Measurements from ENCODE around the gene OLFM1.

The OLFM1 gene

DNA sequence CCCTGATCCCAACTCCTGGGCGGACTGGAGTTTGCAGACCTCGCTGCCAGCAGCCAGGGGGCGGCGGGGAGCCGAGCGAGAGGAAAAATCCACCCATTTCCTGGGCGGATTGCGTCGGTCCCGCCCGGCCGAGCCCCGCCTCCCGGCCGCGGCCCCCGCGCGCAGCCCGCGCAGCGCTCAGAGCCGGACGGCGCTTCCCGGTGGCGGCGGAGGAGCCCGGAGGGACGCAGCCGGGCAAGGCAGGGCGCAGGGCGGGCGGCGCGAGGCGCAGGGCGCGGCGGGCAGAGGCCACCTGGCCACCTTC lies at the start of gene OLFM1:
Gene OLFM1, plus strand, starts transcription at position 180 of the 304 bp plus-strand sequence. CDS start 322 bp downstream, outside the sequence.
- no peak for DNase-seq (ENCODE audit: low spot score)
- no peak for FAIRE-seq

DNA sequence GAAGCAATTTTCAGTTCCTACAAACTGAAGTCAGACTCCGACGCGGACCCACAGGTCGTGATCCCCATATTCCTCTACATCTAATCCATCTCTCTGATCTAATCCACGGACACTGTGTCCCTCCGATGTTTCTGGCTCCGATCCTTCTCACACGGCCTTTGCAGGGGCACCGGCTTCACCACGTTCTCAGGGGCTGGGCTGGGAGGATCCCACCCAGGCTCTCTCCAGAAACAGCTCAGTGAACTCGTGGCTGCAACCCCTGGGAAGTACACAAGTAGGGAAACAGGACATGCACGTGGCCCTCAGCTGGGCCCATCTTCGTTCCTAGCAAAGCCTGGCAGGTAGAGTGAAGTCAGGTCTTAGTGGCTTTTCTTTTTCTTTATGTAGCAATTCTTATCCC lies 49.1 kb upstream of the OLFM1 start:
- FAIRE-seq (no peak), DNase-seq (ENCODE audit: low spot score) (no peak)

DNA sequence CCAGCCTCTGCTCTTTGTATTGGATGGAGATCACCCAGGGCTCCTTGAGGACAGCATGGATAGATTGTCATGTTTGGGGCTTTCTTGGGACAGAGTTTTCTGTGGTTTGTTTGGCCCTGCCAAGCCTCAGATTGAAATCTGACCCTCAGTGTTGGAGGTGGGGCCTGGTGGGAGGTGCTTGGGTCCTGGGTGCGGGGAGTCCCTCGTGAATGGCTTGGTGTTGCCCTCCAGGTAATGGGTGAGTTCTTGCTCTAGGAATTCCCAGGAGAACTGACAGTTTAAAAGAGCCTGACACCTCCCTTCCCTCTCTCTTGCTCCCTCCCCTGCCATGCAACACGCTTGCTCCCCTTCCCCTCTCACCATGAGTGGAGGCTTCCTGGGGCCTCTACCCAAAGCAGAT lies 48.6 kb upstream of the OLFM1 start:
- DNase-seq (ENCODE audit: low spot score) (no peak), FAIRE-seq (no peak)

DNA sequence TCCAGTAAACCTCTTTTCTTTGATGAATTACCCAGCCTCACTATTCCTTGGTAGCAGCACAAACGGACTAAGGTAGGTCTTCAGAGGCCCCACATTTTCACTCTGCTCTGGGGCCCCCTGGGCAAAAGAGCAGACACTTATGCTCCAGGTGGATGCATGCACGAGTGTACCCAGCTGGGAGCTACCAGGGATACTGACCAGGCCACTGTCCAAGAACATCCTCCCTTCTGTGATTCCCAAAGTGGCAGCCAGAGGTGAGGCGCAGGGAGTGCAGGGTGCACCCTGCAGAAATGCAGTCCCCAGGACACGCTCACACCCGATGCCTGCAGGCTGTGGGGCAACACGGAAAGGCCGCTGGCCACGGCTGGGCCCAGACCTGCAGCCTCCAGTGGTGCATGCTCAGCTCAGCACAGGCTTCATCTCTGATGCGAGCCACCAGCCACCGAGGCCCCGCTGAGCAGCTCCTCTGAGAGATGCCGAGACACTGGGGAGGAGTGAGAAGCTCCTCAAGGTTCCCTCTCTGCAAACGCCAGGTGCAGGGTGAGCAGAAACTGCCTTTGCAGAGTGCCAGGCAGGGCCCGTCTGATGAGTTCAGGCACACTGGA lies 48.1 kb upstream of the OLFM1 start:
- FAIRE-seq (no peak), DNase-seq (ENCODE audit: low spot score) (no peak)

DNA sequence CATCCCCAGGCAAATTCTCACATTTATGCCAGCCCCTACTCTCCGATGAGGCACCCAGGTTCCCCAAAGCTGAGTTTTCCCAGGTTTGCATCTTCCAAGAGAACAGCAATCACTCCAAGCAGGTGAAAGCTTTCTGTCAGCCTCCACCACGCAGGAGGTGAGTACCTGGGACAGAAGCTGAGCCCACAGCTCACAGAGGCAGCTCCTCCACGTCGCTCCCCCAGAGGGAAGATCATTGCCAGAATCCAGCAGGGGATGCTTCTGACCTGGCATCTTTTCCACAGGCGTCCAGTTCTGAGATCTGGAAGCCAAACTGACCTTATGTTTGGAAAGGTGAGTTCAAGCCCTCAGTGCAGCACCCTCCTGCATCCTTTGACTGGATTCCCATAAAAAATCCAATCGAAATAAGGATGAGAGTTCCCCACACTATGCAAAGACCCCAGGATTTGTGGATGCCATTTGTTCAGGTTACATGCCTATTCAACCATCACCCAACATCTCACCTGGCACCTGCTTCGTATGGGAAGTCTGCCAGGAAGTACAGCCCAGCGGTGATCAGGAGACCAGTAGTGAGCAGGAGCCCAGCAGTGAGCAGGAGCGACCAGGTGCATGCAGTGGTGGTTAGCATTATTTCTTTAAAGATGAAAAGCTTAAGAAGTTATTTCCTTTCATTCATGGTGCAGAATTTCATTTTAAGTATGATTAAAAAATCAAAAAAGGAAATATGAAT lies 47.4 kb upstream of the OLFM1 start:
- FAIRE-seq (no peak), DNase-seq (ENCODE audit: low spot score) (no peak)

DNA sequence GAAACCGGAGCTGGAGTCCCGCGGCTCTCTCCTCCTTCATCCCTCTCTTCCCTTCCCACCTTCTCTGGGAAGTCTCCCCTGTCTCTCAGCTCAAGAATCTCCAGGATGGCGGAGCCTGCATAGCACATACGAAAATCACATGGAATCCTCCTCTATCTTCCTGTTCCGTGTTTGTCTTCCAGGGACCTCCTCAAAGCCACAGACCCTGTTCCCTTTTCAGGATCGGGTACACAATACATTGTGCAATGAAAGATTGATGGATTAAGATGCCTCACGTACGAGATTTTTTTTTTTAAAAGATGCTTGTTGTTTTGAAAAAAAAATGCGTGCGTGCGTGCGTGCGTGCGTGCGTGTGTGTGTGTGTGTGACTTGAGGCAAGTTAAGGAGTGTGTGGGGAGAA lies 46.6 kb upstream of the OLFM1 start:
- no peak for DNase-seq (ENCODE audit: low spot score)
- no peak for FAIRE-seq

DNA sequence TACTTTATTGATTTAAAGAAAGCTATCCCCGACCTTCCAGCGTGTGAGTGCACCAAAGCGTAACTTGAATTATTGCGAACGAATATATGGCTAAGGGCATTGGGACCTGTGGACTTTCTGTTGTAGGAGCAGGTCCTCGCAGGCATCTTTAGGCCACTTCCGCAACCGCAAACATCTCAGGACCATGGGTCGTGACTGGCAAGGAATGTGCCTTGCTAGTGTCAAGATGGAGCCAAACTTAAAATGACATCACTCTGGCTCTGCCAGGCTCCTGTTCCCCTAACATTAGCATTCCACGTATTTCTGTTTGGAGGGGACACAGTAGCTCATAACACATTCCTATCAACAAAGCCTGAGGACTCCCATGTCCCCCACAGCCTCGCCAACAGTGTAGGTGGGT lies 44.1 kb upstream of the OLFM1 start:
- no peak for FAIRE-seq
- DNase-seq (ENCODE audit: low spot score) = no peak

DNA sequence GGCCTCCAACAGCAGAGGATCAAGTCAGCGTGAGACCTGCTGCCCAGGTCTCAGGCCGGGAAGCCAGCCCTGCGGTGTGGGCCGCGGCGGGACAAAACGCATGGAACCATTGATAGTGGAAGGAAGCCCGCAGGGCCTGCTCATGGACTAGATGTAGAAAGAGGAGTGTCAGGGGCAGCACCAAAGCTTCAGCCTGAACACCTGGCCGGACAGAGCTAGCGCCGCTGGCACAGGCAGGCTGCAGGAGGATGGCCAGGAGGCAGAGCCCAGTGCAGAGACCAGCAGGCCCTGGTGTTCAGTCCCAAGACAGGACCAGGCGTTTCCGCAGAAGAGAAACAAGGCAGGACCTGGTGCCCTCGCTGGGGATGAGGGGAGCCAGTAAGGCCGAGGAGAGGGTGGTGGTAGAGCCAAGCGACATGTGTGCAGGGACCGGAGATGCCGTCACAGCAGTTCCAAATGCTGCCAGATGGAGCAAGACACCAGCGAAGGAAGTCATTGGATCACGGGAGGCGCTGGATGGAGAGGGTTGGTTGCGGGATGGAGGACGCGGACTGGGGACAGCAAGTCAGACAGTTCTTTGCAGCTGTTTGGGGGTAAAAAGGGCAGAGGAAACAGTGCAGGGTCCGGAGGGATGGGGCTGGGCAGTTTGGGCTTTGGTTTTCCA lies 42.1 kb upstream of the OLFM1 start:
- FAIRE-seq (no peak), DNase-seq (ENCODE audit: low spot score) (no peak)

DNA sequence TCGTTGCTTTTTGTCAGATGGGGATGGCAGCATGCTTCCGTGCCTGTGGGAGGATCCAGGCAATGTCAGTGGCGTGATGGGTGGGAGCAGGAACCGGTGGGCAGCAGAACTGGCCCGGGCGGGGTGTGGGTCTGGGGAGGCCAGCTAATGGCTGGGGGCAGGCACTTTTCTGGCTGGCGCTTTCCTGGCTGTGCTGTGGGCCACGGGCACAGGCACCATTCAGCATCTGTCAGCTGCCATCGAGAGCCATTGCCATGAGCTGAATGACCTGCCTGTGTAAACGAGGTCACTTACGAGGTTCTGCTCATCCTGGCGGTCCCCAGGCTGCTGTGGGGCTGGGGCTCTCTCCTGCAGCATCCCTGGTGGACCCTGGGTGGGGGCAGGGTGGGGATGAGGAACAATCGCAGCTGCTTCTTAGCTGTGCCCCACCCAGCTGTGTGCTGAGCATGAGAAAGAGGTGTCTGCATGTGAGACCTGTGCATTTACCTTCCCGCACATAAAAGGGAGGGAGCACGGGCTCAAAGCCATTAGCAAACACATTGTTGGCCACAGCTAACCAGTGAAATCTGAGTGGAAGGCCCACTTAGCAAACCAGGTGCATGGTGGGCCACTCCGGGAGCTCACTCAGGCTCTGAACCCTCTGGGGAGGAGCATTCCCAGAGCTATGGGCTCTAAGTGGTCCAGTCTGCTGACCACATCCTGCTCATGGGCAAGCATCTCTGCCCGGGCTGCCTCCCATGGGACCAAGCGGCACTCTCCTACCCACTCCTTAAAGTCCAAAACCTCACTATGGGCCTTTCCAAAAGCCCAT lies 41.3 kb upstream of the OLFM1 start:
- no peak for DNase-seq (ENCODE audit: low spot score)
- no peak for FAIRE-seq

DNA sequence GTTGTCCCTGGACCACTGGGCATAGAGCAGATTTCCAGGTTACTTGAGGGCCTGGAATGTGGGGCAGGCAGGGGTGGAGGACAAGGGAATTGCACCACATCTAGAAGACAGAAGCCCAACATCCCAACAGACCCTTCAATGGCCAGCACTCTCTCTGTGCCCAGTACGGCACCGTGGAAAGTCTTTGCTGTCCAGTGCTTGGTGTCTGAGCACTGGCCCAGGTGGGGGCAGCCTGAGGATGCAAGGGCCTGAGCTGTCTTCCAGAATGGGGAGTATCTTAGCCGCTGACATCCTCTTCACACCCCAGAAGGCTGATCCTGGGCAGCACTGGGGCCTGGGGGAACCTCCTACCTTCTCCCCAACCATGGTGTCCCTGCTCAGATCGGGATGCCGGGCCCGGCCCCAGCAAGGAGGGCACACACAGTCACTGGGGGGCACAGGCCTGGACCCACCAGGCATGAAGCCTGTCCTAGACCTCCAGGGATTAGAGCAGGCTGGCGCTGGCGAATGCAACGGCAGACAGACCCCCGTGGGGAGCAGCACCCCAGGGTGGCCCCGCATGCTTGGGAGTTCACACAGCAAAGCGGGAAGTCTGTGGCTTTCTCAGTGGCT lies 40.6 kb upstream of the OLFM1 start:
- DNase-seq (ENCODE audit: low spot score) = no peak
- no peak for FAIRE-seq

DNA sequence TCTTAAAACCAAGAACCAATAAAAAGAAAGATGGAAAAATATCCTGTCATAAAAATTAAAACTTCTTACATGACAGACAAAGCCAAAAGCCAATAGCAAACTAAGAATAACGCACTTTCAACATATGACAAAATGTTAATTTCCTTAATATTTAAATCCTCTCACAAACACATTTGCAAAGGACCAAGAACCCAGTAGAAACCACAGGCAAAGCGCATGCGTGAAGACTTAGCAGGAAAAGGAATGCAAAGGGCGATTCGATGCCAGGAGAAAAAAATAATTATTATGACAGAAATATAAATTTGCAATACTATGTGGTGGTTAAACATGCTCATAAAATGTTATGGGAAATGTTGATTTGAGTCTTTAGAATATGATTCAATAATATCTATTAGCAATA lies 39.9 kb upstream of the OLFM1 start:
- FAIRE-seq = no peak
- DNase-seq (ENCODE audit: low spot score) = no peak

DNA sequence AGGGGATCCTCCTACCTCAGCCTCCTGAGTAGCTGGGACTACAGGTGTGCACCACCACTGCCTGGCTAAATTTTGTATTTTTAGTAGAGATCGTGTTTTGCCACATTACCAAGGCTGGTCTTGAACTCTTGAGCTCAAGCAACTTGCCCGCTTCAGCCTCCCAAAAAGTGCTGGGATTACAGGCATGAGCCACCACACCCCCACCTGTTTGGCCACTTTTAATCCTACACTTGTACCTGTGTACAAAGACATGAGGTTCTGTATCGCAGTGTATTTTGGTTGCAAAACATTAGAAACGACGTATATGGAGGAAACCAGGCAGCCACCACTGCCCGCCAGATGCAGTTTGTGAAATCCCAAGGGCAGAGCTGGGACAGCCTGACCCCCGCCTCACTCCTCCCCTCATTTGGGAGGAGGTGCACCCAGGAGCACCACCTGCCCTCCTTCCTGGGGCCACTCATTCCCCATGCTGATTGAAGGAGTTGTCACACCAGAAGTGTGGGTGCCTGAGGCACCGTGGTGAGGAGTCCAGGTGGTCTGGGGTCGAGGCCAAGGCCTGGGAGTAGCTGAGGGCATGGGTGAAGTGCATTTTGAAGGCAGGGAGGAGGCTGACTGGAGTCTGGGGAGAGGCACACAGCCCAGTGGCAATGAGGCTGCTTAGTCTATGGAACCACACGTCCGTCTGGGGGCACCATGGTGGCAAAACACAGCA lies 39.3 kb upstream of the OLFM1 start:
- FAIRE-seq = no peak
- DNase-seq (ENCODE audit: low spot score) = no peak

DNA sequence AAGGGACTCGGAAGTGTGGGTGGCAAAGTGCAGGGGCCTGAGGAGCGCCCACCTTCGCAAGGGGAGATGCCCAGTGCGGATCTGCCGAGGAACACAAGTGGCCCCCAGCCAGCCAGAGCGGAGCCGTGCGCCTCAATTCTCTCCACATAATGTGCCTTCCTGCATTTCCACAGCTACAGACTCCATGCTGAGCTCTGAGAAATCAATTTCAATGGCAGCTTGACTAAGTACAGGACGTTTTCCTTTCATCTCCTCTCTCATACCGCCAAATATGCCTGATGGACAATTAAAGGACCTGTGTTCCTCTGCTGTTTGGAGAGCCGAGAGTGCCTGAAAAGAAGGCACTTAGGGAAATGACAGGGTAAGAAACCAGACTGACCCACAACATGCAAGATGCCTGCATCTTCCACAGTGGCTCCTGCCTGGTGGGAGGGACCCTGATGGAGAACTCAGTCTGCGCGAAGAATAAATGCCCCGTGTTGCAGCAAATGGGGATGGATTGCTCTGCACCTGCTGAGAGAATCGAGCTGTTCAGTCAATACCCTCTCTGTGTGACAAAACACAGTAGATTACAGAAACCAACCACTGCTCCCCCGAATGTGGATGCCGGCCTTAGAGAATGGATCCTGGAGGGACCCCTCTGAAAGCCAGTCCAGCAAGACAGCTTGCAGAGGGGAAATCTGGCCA lies 38.6 kb upstream of the OLFM1 start:
- no peak for FAIRE-seq
- no peak for DNase-seq (ENCODE audit: low spot score)

DNA sequence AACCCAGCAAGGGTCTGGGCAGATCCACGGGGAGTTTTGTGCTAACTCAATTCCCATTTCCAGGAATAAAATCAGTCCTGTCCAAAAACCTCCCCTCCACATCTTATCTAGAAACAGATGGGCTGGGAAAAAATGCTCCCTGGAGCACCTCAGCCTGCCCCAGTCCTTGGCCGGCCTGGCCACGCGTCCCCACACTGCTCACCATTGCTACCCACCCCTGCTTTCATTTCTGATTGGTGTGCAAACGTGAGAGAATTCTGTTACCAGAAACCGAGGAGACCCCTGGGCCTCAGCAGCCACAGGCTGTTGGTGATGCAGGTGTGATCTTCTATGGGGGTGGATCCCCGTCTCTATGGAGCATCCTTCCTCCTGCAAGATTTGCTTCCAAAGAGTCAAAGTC lies 38.0 kb upstream of the OLFM1 start:
- no peak for FAIRE-seq

DNA sequence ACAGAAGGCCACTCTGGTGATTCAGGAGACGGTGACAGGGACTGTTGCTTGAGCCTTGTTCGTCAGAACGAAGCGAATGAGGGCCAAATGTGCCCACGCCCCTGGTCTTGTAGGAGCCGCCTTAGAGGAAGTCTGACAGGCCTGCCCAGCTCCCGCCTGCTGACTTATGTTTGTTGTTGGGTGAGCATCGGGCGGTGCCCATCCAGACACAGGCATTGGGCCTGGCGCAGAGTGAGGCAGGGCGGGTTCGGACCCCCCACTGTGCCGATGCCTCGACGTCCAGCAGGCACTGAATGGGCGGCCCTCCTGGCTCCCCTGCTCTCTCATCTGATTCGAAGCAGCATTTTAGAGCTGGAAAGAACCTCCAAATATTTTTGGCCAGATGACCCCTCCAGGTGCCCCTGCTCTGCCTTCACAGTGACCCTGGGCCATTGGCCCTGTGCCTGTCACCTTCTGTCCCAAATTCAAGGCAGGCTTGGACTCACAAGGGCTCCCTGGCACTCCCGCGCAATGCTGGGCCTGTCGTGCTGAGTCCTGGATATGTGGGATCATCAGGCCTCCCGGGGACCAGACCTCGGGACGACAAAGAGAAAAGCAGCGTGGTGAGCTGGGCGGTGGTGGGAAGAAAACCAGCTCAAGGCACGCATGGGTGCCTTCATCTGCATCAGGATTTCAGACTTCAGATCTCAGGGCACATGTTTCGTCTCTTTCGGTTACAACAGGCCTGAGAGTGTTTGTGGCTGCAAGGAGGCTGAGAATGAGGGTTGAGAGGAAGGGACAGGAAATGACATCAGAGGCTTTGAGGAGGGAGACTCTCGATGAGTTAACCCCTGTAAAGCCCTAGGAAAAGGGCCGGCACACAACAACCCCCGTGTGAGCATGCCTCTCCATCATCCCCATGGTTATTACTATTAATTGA lies 37.1 kb upstream of the OLFM1 start:
- FAIRE-seq = no peak

More for the DNA sequence above, 38.0 kb upstream of the OLFM1 start:
- no peak for DNase-seq (ENCODE audit: low spot score)

DNA sequence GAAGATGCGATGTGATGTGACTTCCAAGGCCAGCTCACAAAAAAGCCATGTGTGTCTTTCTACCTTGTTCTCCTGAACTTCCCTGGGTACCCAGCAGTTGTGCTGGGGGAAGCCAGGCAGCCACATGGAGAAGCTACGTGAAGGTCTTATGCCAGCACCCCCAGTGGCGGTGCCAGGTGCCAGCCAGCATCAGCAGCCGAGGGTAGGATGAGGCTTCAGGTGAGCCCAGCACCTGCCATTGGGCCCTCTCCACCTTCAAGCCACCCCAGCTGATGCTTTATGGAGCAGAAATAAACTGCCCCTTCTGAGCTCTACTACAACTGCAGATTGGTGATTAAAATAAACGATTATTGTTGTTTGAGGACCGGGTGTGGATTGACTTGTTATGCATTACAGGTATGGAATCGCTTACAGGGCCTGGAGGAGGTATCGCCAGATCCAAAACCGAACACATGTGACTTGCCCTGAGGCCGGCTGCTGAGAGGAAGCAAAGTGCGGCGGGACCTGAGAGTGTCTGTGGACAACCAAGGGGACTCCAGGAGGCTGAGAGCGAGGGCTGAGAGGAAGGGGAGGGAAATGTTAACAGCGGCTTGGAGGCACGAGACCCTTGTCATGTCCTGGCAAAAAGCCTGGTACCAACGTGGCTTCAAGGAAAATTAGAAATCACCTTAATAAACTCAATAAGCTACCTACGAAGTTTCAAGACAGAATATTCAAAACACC lies 36.0 kb upstream of the OLFM1 start:
- DNase-seq (ENCODE audit: low spot score) = no peak
- FAIRE-seq = no peak

More for the DNA sequence above, 37.1 kb upstream of the OLFM1 start:
- no peak for DNase-seq (ENCODE audit: low spot score)

DNA sequence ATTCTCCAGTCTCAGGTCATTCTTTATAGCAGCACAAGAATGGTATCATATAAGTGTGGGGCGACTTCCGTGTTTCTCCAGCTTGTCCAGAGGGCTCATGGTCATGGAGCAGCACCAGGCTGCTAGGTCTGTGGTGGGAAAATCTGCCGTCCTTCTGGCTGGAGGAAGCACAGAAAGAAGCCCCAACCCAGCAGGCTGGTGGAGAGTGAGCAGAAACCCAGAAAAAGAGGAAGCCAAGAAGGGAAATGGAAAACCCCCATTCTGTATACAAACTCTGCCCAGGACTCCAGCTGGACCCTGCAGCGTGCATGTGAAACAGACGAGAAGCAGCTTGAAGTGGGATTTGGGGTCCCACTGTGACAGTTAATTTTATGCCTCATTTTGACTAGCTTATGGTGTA lies 34.3 kb upstream of the OLFM1 start:
- FAIRE-seq (no peak), DNase-seq (ENCODE audit: low spot score) (no peak)

DNA sequence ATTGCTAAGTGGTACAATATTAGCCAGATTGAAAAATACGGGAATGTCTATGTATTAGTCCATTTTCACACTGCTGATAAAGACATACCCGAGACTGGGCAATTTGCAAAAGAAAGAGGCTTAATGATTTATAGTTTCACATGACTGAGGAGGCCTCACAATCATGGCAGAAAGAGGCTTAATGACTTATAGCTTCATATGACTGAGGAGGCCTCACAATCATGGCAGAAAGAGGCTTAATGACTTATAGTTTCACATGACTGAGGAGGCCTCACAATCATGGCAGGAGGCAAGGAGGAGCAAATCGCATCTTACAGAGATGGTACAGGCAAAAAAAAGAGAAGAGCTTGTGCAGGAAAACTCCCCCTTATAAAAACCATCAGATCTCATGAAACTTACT lies 32.3 kb upstream of the OLFM1 start:
- DNase-seq (ENCODE audit: low spot score) = no peak
- no peak for FAIRE-seq

DNA sequence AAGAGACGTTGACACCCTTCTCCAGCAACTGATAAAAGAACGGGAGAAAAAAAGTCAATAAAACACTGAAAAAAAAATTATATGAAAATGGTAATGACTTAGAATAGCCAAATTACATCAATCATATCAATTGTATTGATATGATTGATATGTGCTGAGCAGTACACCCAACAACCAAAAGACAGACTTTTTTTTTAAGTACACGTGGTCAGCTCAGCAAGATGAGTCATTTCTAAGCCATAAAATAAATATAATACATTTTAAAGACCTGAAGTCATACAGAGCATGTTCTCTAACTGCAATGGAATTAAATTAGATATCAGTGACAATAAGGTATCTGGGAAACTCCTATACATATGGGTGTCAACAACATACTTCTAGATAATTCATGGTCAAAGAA lies 30.9 kb upstream of the OLFM1 start:
- DNase-seq (ENCODE audit: low spot score) (no peak), FAIRE-seq (no peak)
